GM18498 (cell line): ENCODE data around the gene MEX3C.

Source experiments
- ATAC-seq: cut with Tn5 transposase; IDR thresholded peaks from one replicate; pipeline ENCODE4 v1.9.1; 2021; ENCODE audit warnings: mild to moderate bottlenecking, moderate library complexity; ENCODE audit not compliant: unreplicated experiment

The MEX3C gene

DNA sequence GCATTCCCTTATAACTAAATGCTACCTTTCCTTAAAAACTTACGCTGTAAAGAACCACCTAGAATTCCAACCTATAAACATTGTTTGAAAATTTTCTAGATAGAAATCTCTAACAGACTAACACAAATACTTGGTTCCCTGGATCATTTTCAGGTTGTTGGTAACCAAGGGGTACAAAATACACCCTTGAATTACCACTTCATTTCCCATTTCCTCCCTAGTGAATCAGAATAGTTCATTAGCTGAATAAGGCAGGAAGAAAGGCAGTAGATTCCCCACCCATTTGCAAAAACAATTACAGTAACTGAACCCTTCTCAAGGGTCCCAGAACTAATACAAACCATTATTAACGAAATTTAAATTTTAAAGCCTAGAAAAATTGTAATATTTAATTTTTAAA is 5.5 kb downstream of the MEX3C start:
- no peak for ATAC-seq

DNA sequence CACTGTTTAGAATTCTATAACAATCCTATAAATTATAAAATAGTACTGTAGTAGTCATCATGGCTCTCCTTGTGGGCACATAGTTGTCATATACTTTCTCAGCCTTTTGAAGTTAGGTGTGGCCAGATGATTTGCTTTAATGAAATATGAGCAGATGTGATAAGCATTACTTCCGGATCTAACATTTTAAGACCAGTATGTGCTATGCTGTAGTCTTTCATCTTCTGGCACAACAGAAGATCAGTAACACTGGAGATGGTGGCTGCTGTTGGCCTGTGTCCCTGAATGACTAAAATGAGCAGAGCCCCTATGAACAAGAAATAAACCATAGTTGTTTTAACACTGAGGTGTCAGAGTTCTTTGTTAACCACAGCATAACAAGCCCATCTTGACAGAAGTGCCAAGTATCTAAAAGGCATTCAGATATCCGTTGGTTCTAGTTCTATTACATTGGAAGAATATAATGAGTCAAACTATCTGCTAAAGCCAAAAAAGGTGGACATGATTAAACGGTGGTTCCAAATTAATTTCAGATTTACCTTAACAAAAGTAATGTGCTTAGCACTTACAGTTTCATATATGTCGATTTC is 6.3 kb downstream of the MEX3C start:
- ATAC-seq, result no peak

DNA sequence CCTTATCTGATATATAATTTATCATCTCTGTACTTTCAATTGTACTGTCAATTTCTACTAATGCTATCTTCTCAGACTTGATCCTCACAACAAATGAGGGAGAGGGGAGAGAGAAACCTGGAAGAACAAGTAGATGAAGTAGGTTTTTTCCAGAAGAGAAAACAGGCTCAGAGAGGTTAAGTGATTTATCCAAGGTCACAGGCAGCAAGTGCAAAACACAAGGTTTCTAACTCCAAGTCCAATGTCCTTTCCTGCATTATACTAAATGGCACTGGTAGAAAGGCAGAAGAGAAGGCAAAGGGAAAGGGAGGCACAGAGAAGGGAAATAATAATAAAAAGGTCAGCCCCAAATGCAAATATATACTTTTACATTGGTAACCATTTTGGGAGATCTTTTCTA is 7.5 kb downstream of the MEX3C start:
- no peak for ATAC-seq

DNA sequence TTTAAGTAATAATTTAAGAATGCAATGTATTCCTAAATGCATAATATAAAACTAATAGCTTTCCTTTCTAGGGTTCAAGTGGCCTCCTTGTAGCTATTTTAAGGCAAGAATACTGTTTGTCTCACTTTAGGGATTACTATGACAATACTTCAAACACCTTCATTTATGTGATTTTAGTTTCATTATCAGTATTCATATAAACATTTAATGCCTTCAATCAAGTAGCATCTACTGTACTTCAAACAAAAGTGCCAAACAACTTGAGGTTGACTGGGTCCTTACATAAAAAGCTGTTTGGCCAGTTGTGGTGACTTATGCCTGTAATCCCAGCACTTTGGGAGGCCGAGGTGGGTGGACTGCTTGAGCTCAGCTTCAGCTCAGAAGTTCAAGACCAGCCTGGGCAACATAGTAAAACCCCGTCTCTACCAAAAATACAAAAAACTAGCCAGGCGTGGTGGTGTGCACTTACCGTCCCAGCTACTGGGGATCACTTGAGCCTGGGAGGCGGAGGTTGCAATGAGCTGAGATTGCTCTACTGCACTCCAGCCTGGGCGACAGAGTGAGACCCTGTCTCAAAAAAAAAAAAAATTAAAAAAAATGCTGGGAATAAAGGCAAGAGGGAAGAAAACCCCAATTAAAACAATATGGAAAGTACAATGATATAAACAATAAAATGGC is 9.3 kb downstream of the MEX3C start:
- ATAC-seq, result peak; percentile 63

DNA sequence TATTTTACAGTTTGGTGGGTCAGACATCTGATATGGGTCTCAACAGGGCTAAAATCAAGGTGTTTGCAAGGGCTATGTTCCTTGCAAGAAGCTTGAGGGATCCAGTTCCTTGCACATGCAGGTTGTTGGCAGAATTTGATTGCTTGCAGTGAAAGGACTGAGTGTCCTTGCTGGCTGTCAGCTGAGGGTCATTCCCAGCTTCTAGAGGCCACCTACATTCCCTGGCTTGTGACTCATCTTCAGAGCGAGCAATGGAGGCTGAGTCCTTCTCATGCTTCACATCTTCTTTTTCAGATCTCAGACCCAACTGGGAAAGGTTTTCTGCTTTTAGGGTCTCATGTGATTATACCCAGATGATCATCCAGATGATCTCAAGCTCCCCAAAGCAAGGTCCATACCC is 12.4 kb downstream of the MEX3C start:
- no peak for ATAC-seq

DNA sequence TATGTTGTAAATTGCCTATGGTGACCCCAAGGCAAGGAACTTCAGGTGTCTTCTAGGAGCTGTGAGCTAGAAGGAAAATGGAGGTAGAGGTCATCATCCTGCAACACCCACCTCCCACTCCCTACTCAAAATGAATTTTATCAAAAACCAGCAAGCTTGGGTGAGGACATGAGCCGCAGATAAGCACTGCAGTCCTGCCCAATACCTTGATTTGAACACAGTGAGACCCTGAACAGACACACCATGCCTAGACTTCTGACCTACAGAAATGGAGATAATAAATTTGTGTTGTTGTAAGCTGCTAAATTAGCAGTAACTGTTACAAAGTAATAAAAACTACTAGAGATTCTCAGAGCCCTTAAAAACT is 13.4 kb downstream of the MEX3C start:
- no peak for ATAC-seq

DNA sequence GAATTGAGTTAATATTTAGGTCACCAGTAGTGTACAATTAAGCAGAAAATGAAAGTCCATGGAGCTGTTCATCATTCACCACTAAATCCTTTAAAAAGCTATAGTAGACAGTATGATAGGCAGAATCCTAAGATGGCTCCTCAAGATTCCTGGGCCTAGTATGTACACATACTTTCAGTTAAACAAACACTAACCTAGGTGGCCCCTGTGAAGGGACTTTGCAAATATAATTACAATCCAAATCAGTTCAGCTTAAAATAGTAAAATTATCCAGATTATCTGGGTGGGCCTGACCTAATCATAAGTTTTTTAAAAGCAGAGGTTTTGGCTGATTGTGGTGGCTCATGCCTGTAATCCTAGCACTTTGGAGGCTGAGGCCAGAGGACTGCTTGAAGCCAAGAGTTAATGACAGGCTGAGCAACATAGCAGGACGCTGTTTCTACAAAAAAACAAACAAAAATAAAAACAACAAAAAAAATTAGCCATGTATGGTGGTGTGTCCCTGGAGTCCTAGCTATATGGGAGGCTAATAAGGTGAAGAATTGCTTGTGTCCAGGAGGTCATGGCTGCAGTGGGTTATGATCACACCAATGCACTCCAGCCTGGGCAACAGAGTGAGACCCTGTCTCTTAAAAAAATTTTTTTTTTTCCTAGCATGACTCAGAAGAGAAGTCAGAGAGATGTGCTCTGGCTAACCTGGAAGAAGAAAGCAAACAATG is 13.9 kb downstream of the MEX3C start:
- ATAC-seq, result no peak

DNA sequence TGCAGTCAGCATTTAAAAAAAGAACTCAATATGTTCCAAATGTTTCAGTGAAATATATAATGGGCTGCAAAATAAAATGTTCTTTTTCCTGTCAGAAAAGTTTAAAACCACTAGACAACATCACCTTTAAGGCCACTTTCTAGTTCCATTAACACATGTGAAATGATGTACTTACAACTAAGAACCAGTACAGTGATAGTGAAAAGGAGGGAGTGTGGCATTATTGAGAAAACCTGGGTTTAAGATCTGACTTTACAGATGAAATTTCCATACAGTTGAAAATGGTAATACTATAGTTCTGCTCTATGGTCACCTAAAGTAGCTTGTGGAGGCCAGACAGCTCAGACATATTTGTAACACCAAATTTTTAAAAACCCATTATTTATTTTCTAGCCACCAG is 14.7 kb downstream of the MEX3C start:
- no peak for ATAC-seq

DNA sequence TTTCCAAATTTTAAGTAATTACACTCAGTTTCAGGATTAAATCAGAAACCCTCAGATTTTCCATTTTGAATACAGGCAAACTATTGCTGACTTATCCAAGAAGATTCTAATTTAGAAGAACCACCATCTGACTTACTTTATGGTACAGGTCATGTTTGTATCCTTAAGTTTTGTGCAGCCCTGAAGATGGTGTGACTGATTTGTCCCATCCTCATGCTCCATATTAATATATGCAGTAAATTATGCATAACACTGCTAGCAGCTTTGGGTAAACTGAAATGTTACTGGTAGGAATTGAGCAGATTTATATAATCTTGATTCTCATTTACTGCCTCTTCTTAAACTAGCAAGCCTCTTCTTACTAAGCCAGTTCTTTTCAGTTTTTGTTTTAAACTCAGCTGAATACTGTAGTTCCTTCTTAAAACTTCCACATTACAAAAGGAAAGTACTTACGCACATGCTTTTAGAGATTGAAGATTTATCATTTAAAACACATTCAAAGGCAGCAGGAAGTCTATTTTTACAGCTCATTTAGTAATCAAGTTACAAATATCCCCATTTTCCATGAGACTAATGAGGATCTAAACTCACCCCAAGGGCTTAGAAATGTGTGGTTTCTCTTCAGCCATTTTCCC is 25.7 kb downstream of the MEX3C start:
- peak; percentile 28 for ATAC-seq

DNA sequence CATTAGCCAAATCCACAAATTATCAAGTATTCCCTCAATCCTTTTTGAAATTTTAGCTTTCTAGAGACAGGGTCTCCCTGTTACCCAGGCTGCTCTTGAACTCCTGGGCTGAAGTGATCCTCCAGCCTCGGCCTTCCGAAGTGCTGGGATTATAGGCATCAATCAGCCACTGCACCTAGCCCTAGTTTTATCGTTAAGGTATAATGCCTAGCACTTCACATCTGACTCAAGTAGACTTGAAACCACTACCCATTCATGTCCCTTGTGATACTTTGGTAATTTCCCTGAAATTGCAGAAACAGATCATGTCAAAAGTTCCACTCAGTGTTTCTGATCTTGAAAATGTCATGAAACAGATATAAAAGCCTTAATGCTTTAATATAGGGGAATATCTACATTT is 26.3 kb downstream of the MEX3C start:
- peak; percentile 52 for ATAC-seq

DNA sequence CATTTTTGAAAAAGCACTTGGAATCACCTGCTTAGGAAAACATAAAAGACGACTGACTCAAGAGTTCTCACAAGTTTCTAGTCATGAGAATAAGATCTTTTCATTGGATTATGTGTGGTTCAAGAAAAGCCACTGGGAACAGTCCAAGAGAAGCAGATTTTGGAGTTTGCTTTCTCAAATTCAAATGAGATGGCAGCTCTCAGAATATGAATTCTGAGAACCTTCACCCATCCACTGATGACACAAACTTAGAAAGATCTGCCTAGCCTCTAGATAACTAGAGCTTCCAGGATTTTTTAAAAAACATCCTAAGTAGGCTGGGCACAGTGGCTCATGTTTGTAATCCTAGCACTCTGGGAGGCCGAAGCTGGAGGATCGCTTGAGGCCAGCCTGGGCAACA is 26.8 kb downstream of the MEX3C start:
- ATAC-seq, result no peak

DNA sequence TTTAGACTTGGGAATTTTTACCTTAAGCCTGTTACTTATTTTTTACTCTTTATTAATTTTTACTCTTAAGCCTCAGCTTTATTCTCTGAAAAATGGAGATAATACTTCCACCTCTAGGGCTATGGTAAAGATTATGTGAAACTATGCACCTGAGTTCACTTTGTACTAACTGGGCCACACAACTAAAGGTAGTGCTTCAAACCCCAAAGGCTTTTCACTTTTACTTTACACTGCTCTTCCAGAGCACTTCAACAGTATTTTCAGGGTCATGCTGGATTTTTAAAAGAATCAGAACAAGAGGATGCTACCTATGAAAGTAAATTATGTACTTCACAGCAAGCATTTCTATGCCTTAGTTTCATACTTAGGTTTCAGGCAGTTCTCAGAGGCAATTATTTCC is 27.8 kb downstream of the MEX3C start:
- ATAC-seq, result peak; percentile 49

DNA sequence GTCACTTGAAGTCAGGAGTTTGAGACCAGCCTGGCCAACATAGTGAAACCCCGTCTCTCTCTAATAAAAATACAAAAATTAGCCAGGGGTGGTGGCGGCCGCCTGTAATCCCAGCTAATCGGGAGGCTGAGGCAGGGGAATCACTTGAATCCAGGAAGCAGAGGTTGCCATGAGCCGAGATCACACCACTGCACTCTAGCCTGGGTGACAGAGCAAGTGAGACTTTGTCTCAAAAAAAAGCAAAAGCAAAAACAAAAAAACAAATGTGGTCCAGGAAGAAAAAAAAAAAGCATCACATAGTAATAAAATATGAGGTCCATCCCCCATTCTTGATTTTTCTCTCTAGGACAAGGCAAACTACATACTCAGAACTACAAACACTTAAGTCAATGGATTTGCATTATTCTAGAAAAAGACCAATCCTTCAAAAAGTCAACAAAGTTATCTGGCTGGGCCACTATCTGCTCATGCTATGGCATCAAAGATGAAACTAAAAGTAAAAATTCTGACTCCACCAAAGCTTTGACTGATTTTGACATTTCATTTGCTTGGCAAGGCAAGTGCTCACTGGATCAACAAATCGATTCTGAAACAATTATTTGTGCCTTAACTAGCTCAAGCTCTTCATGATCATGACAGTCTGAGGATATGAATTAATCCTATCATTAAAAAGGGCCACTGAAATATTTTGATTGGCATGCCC is 28.4 kb downstream of the MEX3C start:
- peak; percentile 63 for ATAC-seq

DNA sequence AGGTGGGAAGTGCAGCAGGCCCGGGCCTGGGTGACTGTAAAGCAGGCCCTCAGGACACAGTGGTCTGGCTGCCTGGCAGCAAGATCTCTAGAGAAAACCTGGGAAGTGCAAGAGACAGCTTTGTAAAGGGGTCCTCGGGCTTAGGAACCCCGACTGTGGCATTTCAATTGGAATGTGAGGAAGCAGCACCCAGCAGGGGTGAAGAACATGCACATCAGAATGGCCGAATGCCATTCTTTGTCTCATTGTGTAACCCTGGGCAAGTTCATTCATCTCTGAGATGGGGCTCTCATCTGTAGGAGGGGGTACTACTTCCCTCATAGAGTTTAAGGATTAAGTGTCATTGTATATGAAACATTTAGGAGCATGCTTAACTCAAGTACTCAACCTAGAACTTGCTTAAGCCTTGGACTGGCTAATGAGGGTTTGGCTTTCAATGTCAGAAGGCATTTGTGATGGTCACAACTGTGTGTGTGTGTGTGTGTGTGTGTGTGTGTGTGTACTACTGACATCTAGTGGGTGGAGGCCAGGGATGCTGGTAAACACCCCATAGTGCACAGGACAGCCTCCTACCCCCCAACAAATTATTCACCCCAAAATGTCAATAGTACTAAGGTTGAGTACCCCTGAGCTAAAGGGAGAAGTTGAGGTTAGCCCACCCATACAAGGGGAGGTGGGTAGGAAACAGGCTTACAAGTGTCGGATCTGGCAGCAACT is 29.3 kb downstream of the MEX3C start:
- ATAC-seq, result no peak

DNA sequence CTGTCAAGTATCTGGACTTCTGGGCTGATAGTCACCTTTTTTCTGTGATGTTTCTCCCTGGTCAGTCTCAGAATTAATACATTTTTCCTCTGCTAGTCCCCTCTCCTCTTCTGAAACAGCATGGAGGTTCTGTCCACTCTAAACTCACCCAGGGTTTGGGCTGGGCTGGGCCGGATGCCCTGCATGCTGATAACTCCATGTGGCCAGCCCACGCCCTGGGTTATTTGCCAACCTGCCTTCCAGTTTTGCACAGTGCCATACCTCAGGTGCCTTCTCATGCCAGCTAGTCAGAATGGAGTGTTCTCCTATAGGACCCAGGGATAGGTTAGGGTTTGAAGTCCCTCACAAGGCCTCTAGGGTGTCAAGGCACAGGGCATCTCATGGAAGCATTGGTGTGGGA is 32.2 kb downstream of the MEX3C start:
- ATAC-seq, result no peak

DNA sequence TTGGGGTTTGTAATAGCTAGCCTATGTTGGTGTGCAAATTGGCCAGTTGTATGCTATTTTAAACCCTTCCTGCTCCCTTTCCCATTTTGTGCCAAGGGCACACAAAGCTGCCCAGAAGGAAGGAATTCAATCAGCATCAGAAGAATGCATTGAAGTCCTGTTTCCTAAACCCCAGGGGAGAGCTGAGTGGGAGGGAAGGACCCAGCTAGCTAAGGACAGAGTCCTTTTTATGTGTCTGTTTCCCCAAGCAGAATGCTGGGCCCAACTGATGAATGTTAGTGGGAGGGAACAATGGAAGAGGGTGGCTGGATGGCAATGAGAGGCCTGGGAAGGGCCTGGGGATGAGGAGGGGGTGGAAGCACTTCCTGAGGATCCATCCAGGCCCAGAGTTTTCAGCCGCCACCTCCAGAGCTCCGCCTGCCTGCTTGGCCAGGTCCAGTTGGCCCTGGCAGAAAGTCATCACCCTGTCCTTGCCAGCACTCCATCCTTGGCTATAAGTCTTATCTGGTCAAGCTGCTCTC is 32.7 kb downstream of the MEX3C start:
- no peak for ATAC-seq

DNA sequence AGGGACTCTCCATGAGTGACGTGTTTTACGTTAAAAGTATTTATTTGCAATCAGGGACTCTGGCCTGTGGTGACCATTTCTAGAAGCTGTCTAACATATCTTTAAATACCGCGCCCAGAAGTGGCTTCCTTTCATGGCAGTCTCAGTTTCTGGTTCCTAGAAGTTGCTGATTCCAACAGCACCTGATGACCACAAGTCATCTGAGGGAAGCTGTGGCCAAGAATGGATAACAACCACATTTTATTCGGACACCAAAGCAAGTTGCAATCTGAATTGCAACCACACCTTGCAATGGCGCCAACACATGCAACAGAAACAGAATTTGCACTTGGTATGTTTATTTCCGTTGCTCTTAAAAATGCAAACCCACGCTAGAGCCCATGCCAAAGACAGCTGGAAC is 33.1 kb downstream of the MEX3C start:
- ATAC-seq, result no peak

DNA sequence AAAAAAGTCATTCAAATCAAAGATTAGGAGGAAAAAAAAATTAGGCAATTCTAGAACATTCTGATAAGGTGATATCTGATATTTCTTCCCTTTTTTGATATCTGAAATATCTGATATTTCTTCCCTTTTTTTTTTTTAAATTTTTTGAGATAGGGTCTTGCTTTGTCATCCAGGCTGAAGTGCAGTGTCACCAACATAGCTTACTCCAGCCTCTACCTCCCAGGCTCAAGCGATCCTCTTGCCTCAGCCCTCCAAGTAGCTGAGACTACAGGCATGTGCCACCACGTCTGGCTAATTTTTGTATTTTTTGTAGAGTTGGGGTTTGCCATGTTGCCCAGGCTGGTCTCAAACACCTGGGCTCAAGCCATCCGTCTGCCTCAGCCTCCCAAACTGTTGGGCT is 33.9 kb downstream of the MEX3C start:
- ATAC-seq, result no peak

DNA sequence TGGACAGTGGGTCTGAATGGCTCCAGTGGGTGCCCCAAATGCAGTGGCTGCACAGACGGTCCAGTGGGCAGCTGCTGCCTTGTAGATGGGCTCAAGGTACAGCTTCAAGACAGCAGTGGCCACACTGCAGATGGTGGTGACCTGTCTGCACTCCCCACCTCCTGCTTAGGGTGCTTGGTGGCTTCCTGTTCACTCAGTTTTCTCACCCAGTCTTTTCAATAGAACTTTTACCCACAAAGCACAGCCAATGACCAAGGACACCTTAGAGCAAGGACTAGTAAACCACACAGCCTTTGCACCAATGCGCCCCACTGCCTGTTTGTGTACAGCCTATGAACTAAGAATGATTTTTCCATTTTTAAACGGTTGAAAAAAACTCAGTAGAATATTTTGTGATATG is 34.9 kb downstream of the MEX3C start:
- no peak for ATAC-seq

DNA sequence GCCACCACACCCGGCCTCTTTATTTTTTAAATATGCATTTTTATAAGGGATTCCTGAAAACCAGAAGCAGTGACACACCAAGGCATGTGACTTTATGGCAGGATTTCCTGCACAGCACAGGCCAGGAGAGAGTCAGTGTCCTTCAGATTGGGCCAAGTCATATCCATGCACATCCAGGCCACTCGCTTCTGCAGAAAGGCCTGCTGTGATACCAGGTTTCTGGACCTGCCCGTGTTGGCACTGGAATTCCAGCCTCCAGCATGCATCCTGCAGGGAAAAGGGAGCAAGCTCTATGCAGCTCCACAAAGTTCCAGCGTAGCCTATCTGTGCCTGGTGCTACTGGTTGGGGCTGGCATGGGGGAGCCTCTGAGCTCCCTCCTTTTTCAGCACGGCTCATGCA is 36.8 kb downstream of the MEX3C start:
- no peak for ATAC-seq

DNA sequence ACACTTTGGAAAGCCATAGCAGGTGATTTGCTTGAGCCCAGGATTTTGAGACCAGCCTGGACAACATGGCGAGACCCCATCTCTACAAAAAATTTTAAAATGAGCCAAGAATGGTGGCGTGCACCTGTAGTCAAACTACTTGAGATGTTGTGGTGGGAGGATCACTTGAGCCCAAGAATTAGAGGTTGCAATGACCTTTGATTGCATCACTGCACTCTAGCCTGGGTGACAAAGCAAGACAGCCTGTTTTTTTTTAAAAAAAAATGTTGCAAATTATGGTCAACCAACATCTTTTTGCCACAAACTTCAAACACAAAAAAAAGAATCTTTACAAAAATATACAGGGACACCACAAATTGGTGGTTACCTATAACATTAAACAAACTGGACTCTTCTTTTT is 40.3 kb downstream of the MEX3C start:
- ATAC-seq, result no peak
